ENCODE data around the gene CCDC142. TPM values are rescaled to one million over a fixed set of nuclear protein-coding genes. Genes with fewer than 3 reads are reported as not detected.
"Not testable (repeated sequence)": the region's sequence is repeated elsewhere in the genome, so short reads cannot be mapped to it uniquely, and the experiment has no call there.

The CCDC142 gene
- polyA plus RNA-seq, 1 donor, result 21.3 TPM

DNA sequence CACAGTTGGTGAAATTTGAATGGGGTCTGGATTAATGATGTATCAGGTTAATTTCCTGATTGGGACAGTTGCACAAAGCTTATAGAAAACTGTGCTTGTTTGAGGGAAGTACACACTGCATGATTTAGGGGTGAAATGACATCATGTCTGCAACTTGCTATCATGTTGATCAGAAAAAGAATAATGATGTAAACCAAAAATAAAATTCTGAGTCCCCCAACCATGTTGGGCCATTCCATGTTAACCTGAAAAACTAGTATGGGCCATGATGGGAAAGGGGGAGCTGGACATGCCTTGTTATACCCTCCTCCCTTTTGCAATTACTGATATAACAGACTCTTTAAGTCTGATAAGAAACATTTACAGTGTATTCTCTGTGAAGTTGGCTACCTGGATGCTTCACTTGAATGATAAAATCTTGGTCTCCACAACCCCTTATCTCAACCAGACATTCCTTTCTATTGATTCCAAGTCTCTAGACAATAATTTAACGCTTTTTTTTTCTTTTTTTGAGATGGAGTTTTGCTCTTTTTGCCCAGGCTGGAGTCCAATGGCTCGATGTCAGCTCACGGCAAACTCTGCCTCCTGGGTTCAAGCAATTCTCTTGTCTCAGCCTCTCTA lies 32.1 kb downstream of the CCDC142 start:
- Histone ChIP-seq H3K4me1 (ENCODE audit: control insufficient read depth, insufficient read depth, low read length) (peaks cover 16% of the 10 kb centered on the region), H3K27me3 (ENCODE audit: control insufficient read depth, insufficient read depth, low read length) (no peaks in the 10 kb centered on the region), H3K4me3 (ENCODE audit: low read length) (no peak overlapping the region), H3K36me3 (ENCODE audit: control insufficient read depth, insufficient read depth, low read length) (no peaks in the 10 kb centered on the region), H3K9me3 (ENCODE audit: control insufficient read depth, low read depth, low read length) (no peaks in the 10 kb centered on the region), H3K27ac (ENCODE audit: low read length) (no peak overlapping the region)
- WGBS (ENCODE audit: insufficient coverage, low lambda C conversion rate), result 100% methylated on average over 1 of the region's 3 CpGs
- DNase-seq, result no peak

GRCh38 chr2:74448771-74449170 lies 34.0 kb downstream of the CCDC142 start:
- peaks cover 17% of the 10 kb centered on the region for H3K4me1 ChIP-seq (ENCODE audit: control insufficient read depth, insufficient read depth, low read length)
- H3K9me3 ChIP-seq (ENCODE audit: control insufficient read depth, low read depth, low read length), result no peaks in the 10 kb centered on the region
- WGBS (ENCODE audit: insufficient coverage, low lambda C conversion rate), result 100% methylated on average over 1 of the region's 2 CpGs
- H3K27ac ChIP-seq (ENCODE audit: low read length), result no peak overlapping the region
- H3K4me3 ChIP-seq (ENCODE audit: low read length), result no peak overlapping the region
- H3K27me3 ChIP-seq (ENCODE audit: control insufficient read depth, insufficient read depth, low read length), result no peaks in the 10 kb centered on the region
- H3K36me3 ChIP-seq (ENCODE audit: control insufficient read depth, insufficient read depth, low read length), result no peaks in the 10 kb centered on the region
- no peak for DNase-seq

GRCh38 chr2:74447230-74447999 lies 35.4 kb downstream of the CCDC142 start:
- H3K4me1 ChIP-seq (ENCODE audit: control insufficient read depth, insufficient read depth, low read length), result peaks cover 22% of the 10 kb centered on the region
- no peaks in the 10 kb centered on the region for H3K36me3 ChIP-seq (ENCODE audit: control insufficient read depth, insufficient read depth, low read length)
- no peak overlapping the region for H3K4me3 ChIP-seq (ENCODE audit: low read length)
- DNase-seq, result peak in 1 of 2 donors; percentile 43
- no peaks in the 10 kb centered on the region for H3K27me3 ChIP-seq (ENCODE audit: control insufficient read depth, insufficient read depth, low read length)
- 56% methylated on average over 3 of the region's 5 CpGs for WGBS (ENCODE audit: insufficient coverage, low lambda C conversion rate)
- no peak overlapping the region for H3K27ac ChIP-seq (ENCODE audit: low read length)
- H3K9me3 ChIP-seq (ENCODE audit: control insufficient read depth, low read depth, low read length), result no peaks in the 10 kb centered on the region

GRCh38 chr2:74444498-74445318 lies 38.1 kb downstream of the CCDC142 start:
- peaks cover 4% of the 10 kb centered on the region for H3K9me3 ChIP-seq (ENCODE audit: control insufficient read depth, low read depth, low read length)
- DNase-seq, result no peak
- no peaks in the 10 kb centered on the region for H3K36me3 ChIP-seq (ENCODE audit: control insufficient read depth, insufficient read depth, low read length)
- peaks cover 10% of the 10 kb centered on the region for H3K27me3 ChIP-seq (ENCODE audit: control insufficient read depth, insufficient read depth, low read length)
- WGBS (ENCODE audit: insufficient coverage, low lambda C conversion rate), result no CpG with 5 or more reads among the region's 5 CpGs
- no peak overlapping the region for H3K27ac ChIP-seq (ENCODE audit: low read length)
- peaks cover 27% of the 10 kb centered on the region for H3K4me1 ChIP-seq (ENCODE audit: control insufficient read depth, insufficient read depth, low read length)
- no peak overlapping the region for H3K4me3 ChIP-seq (ENCODE audit: low read length)

- not testable (repeated sequence) for H3K27me3 ChIP-seq (ENCODE audit: control insufficient read depth, insufficient read depth, low read length); H3K9me3 ChIP-seq (ENCODE audit: control insufficient read depth, low read depth, low read length); H3K36me3 ChIP-seq (ENCODE audit: control insufficient read depth, insufficient read depth, low read length); DNase-seq
- no CpG with 5 or more reads among the region's 16 CpGs for WGBS (ENCODE audit: insufficient coverage, low lambda C conversion rate)
- Histone ChIP-seq H3K4me3 (ENCODE audit: low read length) (peak overlapping the region; percentile 86), H3K4me1 (ENCODE audit: control insufficient read depth, insufficient read depth, low read length) (peaks cover 42% of the 10 kb centered on the region), H3K27ac (ENCODE audit: low read length) (peak overlapping the region; percentile 98)
Observed at GRCh38 chr2:74442483-74443297, 40.1 kb downstream of the CCDC142 start.

GRCh38 chr2:74441690-74442482 lies 40.9 kb downstream of the CCDC142 start, which contains the start of gene RTKN:
TSS of gene RTKN (minus strand) at chr2:74441937. CDS start at chr2:74441816, 121 bp downstream.
- Histone ChIP-seq H3K36me3 (ENCODE audit: control insufficient read depth, insufficient read depth, low read length) (peaks cover 9% of the 10 kb centered on the region), H3K27ac (ENCODE audit: low read length) (peak within 1 kb of the TSS; percentile 98), H3K9me3 (ENCODE audit: control insufficient read depth, low read depth, low read length) (peaks cover 4% of the 10 kb centered on the region), H3K4me1 (ENCODE audit: control insufficient read depth, insufficient read depth, low read length) (peaks cover 37% of the 10 kb centered on the region), H3K27me3 (ENCODE audit: control insufficient read depth, insufficient read depth, low read length) (peaks cover 10% of the 10 kb centered on the region), H3K4me3 (ENCODE audit: low read length) (peak within 1 kb of the TSS; percentile 86)
- DNase-seq, result peak; percentile 81 to 93
- no CpG with 5 or more reads among the region's 75 CpGs for WGBS (ENCODE audit: insufficient coverage, low lambda C conversion rate)

- Histone ChIP-seq H3K27ac (ENCODE audit: low read length) (peak overlapping the region; percentile 98), H3K4me1 (ENCODE audit: control insufficient read depth, insufficient read depth, low read length) (peaks cover 37% of the 10 kb centered on the region), H3K36me3 (ENCODE audit: control insufficient read depth, insufficient read depth, low read length) (peaks cover 12% of the 10 kb centered on the region), H3K4me3 (ENCODE audit: low read length) (peak overlapping the region; percentile 86), H3K9me3 (ENCODE audit: control insufficient read depth, low read depth, low read length) (peaks cover 4% of the 10 kb centered on the region), H3K27me3 (ENCODE audit: control insufficient read depth, insufficient read depth, low read length) (peaks cover 10% of the 10 kb centered on the region)
- no peak for DNase-seq
- WGBS (ENCODE audit: insufficient coverage, low lambda C conversion rate), result 0% methylated on average over 1 of the region's 33 CpGs
Observed at GRCh38 chr2:74441170-74441689, 41.6 kb downstream of the CCDC142 start.

DNA sequence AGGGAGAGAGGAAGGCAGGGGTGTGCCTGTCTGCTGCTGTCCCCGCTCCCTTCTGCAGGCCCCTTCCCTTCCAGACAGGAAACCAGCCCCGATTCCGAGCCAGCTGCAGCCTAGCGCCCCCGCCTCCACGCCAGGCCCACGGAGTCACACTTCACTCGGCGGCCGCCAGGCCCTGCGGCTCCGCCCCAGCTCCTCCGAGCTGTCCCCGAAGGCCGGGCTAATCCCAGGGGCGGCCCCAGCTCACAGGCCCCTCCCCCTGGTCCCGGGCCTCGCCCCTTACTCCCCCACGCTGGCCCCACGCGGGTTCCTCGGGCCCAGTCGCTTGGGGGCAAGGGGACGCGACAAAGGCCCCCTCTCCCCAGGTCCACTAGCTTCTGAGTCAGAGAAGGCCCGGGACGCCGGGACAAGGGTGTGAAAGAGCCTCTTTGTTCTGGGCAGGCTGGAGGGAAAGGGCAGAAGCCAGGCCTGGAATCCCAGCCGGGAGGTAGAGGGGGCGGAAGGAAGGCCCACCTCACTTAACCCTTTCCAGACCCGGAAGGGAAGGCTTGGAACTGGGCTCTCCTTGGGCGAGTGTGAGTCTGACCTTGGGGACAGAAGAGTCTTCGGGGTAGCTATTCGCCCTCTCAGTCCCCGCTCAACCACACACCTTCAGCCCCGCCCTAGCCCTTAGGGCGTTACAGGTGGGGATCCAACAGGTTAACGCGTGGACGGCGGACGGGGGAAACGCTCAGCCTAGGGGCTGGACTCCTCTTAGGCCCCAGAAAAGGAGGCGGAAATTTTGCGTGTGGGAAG lies 42.2 kb downstream of the CCDC142 start:
- Histone ChIP-seq H3K27me3 (ENCODE audit: control insufficient read depth, insufficient read depth, low read length) (peaks cover 10% of the 10 kb centered on the region), H3K4me1 (ENCODE audit: control insufficient read depth, insufficient read depth, low read length) (peaks cover 37% of the 10 kb centered on the region), H3K27ac (ENCODE audit: low read length) (peak overlapping the region; percentile 98), H3K9me3 (ENCODE audit: control insufficient read depth, low read depth, low read length) (peaks cover 4% of the 10 kb centered on the region), H3K36me3 (ENCODE audit: control insufficient read depth, insufficient read depth, low read length) (peaks cover 18% of the 10 kb centered on the region), H3K4me3 (ENCODE audit: low read length) (peak overlapping the region; percentile 86)
- DNase-seq, result peak; percentile 92 to 96
- WGBS (ENCODE audit: insufficient coverage, low lambda C conversion rate), result no CpG with 5 or more reads among the region's 45 CpGs
